Adrenal gland (tissue), 5 donors: ENCODE measurements around the gene COP1.
"Not testable (repeated sequence)": the region's sequence is repeated elsewhere in the genome, so short reads cannot be mapped to it uniquely, and the experiment has no call there.

Experiments
- POLR2A ChIP-seq, 2 donors: fragments of 450-650 bp; IDR thresholded peaks; one replicate each; pipeline ENCODE4 v1.6.1; 2017; ENCODE audit warnings: antibody characterized with exemption in 2 of 2, mild to moderate bottlenecking in 2 of 2, moderate library complexity in 1 of 2
- TF ChIP-seq, protein P1 (sequence below), 6 experiments: fragments of 450-650 bp in 4 of 6; fragments of 200-600 bp in 2 of 6; sonication (generic) in 1 of 6; IDR thresholded peaks; 1 replicate in 5 of 6; 2 replicates in 1 of 6; pipeline versions ENCODE4 v1.5.1 to v1.8.0; 2016 to 2021; ENCODE audit warnings: antibody characterized with exemption in 6 of 6, mild to moderate bottlenecking in 2 of 6, moderate library complexity in 1 of 6
- donor health status: DM: no; HTN: no; CAD: no.

- TF ChIP-seq, protein P1, sequence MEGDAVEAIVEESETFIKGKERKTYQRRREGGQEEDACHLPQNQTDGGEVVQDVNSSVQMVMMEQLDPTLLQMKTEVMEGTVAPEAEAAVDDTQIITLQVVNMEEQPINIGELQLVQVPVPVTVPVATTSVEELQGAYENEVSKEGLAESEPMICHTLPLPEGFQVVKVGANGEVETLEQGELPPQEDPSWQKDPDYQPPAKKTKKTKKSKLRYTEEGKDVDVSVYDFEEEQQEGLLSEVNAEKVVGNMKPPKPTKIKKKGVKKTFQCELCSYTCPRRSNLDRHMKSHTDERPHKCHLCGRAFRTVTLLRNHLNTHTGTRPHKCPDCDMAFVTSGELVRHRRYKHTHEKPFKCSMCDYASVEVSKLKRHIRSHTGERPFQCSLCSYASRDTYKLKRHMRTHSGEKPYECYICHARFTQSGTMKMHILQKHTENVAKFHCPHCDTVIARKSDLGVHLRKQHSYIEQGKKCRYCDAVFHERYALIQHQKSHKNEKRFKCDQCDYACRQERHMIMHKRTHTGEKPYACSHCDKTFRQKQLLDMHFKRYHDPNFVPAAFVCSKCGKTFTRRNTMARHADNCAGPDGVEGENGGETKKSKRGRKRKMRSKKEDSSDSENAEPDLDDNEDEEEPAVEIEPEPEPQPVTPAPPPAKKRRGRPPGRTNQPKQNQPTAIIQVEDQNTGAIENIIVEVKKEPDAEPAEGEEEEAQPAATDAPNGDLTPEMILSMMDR (IDR thresholded peaks at IDR 0.05), result not testable (repeated sequence)
- TF ChIP-seq POLR2A (IDR thresholded peaks at IDR 0.05), result not testable (repeated sequence)
Measured at GRCh38 chr1:176233657-176234056, 26.6 kb upstream of the COP1 start.
